ENCODE data around the gene PROX1. TPM values are rescaled to one million over a fixed set of nuclear protein-coding genes. Genes with fewer than 3 reads are reported as not detected.

PROX1 gene
- total RNA-seq, 2 experiments from 2014 or later: 0.09 TPM; not detected in 1

GRCh38 chr1:213997772-213998107, 10.0 kb downstream of the PROX1 start:
- Mint-ChIP-seq H3K4me1 (ENCODE audit: low read depth) (no peaks in the 10 kb centered on the region), H3K4me3 (no peak overlapping the region), H3K27ac (no peak overlapping the region), H3K9me3 (no peaks in the 10 kb centered on the region), H3K27me3 (peaks cover 14% of the 10 kb centered on the region), H3K36me3 (ENCODE audit: low read depth) (no peaks in the 10 kb centered on the region)
- intact Hi-C loops (cut with micrococcal nuclease): no loop called here
- ChIA-PET POLR2A (no interaction called here), CTCF (no interaction called here)
- ATAC-seq (no peak), DNase-seq (no peak)
- TF ChIP-seq CTCF (IDR thresholded peaks at IDR 0.05): no peak

- no peak overlapping the region for H3K27ac Mint-ChIP-seq
- no peak for TF ChIP-seq CTCF (IDR thresholded peaks at IDR 0.05)
- no peaks in the 10 kb centered on the region for H3K4me1 Mint-ChIP-seq (ENCODE audit: low read depth)
- H3K36me3 Mint-ChIP-seq (ENCODE audit: low read depth): no peaks in the 10 kb centered on the region
- ChIA-PET POLR2A (no interaction called here), CTCF (interaction anchor here (1.5 kb wide), 1 partner anchor 8 kb away, joined by 3 read pairs; no protein-coding TSS in a partner anchor)
- H3K27me3 Mint-ChIP-seq: peaks cover 12% of the 10 kb centered on the region
- no peak for ATAC-seq
- intact Hi-C loops (cut with micrococcal nuclease): no loop called here
- no peaks in the 10 kb centered on the region for H3K9me3 Mint-ChIP-seq
- no peak overlapping the region for H3K4me3 Mint-ChIP-seq
- no peak for DNase-seq
Observed at GRCh38 chr1:213998785-213999184, 11.0 kb downstream of the PROX1 start.

GRCh38 chr1:213999732-214000131, 12.0 kb downstream of the PROX1 start:
- Mint-ChIP-seq H3K27me3 (peaks cover 11% of the 10 kb centered on the region), H3K36me3 (ENCODE audit: low read depth) (no peaks in the 10 kb centered on the region), H3K27ac (no peak overlapping the region), H3K4me1 (ENCODE audit: low read depth) (no peaks in the 10 kb centered on the region), H3K4me3 (no peak overlapping the region), H3K9me3 (no peaks in the 10 kb centered on the region)
- intact Hi-C loops (cut with micrococcal nuclease): no loop called here
- DNase-seq (no peak), ATAC-seq (no peak)
- TF ChIP-seq CTCF (IDR thresholded peaks at IDR 0.05): no peak
- ChIA-PET CTCF (interaction anchor here (1.5 kb wide), 1 partner anchor 9 kb away, joined by 3 read pairs; no protein-coding TSS in a partner anchor), POLR2A (interaction anchor here (0.7 kb wide), 1 partner anchor 353 kb away, joined by 3 read pairs; no protein-coding TSS in a partner anchor)

- TF ChIP-seq CTCF (IDR thresholded peaks at IDR 0.05): no peak
- POLR2A ChIA-PET: no interaction called here
- H3K4me3 Mint-ChIP-seq: no peak overlapping the region
- ATAC-seq (no peak), DNase-seq (no peak)
- H3K36me3 Mint-ChIP-seq (ENCODE audit: low read depth): no peaks in the 10 kb centered on the region
- peaks cover 5% of the 10 kb centered on the region for H3K27me3 Mint-ChIP-seq
- no peaks in the 10 kb centered on the region for H3K9me3 Mint-ChIP-seq
- CTCF ChIA-PET: no interaction called here
- H3K4me1 Mint-ChIP-seq (ENCODE audit: low read depth): no peaks in the 10 kb centered on the region
- intact Hi-C loops (cut with micrococcal nuclease): no loop called here
- no peak overlapping the region for H3K27ac Mint-ChIP-seq
Observed at GRCh38 chr1:214002060-214002459, 14.3 kb downstream of the PROX1 start.

GRCh38 chr1:214002472-214002871, 14.7 kb downstream of the PROX1 start:
- no peaks in the 10 kb centered on the region for H3K9me3 Mint-ChIP-seq
- no peak for TF ChIP-seq CTCF (IDR thresholded peaks at IDR 0.05)
- no peak overlapping the region for H3K27ac Mint-ChIP-seq
- DNase-seq (no peak), ATAC-seq (no peak)
- intact Hi-C loops (cut with micrococcal nuclease): no loop called here
- H3K36me3 Mint-ChIP-seq (ENCODE audit: low read depth): no peaks in the 10 kb centered on the region
- H3K4me3 Mint-ChIP-seq: no peak overlapping the region
- ChIA-PET CTCF (no interaction called here), POLR2A (no interaction called here)
- peaks cover 5% of the 10 kb centered on the region for H3K27me3 Mint-ChIP-seq
- H3K4me1 Mint-ChIP-seq (ENCODE audit: low read depth): no peaks in the 10 kb centered on the region
